Fibroblast of skin of right biceps (primary cell): ENCODE results near the gene ERN1.

Source experiments
- DNase-seq: peaks from one replicate; pipeline ENCODE4 v3.0.0-alpha.2; 2013

ERN1 gene

DNA sequence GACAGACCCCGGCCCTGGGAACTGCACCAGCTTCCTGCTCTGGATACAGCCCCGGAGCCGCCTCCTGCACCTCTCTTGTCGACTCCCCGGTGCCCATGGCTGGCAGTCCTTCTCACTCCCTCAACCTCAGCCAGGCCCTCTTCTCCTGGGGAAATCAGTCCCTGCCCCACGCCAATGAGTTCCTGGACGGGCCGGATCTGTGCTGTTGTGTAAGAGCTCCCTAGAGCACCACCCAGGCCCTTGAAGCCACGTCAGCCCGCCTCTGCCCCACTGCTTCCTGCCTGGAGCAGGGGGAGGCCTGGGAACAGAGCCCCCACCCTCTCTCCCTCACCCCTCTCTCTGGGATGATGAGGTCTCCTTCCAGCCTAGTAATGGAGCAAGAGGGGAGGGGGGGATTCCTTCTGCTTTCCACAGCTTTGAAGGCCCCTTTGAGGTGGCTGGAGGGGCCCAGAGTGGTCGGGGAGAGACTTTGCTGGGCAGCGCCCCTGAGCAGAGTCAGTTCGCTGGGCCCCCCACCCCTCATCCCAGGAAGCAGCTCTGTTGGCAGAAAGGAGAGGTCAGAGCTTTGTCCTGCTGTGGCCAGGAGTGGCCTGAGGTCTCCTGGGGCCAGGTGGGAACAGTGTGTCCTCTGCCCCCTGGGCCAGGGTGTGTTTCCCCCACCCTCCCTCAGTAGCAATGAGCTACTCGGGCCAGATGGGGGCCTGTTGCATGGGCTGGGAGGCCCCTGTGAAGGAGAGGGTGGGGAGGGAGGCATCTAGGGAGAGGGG lies 128.0 kb downstream of the ERN1 start:
- no peak for DNase-seq

DNA sequence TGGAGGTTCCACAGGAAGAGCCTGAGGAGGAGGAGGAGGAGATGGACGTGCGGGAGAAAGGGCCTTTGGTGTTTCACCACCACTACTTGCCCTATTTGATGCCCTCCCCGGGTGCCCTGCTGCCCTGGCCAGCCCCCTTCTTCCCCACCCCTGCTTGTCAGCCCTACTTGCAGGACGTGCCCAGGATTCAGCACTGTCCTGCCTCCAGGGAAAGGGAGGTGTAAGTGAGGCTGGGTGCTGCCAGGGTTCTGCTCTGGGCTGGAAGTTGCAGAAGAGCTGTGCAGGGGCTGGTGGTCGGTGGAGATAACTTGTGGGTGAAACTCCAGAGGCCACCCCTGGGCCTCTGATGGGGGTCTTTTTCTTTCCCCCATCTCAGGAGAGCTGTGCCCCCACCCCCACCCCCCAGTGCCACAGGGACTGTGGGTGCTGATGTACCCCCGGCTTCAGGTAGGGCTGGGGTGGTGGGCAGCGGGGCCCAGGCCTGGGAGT lies 128.8 kb downstream of the ERN1 start:
- no peak for DNase-seq

DNA sequence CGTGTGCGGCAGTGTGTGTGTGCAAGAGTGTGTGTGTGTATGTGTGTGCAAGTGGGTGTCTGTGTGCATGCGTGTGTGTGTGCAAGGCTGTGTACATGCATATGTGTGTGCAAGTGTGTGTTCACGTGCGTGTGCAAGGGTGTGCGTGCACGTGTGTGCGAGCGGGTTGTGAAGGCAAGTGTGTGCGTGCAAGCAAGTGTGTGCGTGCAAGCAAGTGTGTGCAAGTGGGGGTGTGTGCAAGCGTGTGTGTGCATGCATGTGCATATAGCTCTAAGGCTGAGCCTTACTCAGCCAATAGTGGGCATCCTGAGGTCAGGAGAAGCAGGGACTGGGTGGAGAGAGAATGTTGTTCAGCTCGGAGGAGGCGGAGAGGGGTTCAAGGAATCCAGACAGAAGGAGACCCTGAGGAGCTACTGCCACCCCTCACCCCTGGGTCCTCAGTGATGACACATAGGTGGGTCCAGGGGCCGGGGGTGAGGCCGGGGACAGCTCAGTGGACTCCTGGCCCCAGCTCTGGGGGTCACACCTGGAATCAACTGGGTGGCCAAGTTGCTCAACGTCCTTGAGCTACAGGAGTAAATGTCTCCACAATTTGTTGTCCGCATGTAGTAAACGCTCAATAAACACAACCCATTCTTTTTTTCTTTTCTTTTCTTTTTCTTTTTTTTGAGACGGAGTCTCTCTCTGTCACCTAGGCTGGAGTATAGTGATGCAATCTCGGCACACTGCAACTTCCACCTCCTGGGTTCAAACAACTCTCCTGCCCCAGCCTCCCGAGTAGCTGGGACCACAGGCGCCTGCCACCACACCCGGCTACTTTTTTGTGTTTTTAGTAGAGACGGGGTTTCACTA lies 130.0 kb downstream of the ERN1 start:
- no peak for DNase-seq

DNA sequence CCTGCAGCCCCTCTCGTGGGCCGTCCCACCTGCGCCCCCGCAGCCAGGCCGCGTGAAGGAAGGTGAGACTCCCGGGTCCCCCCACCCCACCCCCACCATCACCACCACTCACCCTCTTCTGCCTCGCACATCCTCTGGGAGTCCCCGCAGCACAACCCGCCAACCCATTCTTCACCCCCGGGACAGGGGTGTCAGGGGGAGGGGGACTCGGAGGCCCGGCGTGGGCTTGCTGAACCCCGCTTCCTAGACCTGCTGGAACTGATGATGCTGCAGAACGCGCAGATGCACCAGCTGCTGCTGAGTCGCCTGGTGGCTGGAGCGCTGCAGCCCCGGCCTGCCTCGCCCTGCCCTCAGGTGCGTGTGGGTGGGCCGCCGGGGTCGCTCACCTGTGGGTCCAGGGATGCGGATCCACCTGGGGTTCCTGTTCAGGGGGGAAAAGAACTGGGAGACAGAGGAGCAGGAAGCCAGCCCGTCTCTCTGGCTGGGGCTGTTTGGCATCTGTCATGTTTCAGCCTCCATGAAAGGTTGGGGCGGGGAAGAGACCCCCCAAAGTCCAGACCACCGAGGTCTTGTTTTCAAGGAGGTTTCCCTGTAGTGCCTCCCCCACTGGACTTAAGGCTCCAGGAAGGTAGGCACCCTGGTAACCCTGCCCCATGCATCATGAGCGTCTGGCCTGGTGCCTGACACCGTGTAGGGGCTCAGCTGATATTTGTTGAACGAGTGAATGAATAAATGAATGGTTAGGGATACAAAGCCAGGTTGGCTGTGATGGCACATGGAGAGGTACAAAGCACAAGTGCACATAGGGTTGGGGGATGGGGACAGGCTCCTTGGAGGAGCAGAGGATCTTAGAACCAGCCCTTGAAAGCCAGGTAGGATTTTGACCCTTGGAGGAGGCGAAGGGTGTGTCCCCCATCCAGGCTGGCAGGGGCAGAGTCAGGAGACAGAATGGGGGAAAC lies 130.9 kb downstream of the ERN1 start:
- no peak for DNase-seq

DNA sequence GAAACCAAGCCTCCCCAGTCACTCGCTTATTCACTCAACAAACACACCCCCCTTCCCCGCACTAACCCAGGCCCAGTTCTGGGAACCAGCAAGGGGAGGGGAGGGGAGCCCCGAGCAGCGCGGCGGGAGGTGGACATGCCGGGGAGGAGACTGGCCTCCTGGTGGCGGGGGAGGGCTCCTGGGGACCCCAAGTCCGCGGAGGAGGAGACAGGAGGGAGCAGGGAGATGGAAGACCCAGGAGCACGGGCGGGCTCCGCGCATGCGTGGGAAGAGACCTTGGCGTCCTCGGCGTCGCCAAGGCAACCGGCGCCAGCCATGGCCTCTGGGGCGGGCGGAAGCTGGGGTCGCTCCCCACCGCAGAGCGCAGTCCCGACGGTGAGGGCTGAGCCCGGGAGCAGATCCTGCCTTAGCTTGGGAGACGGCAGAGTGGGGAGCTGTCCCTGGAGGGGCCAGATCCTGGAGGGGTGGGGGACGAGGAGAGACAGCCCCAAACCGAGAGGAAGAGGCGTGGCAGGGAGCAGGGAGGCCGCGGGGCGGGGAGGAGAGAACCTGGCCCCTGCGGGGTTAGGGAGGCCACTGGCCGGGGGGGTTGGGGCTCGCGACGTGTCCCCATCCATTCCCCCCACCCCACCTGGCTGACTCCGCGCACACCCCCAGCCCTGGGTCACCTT lies 131.8 kb downstream of the ERN1 start, which contains the start of gene PRR29:
TSS of gene PRR29 (plus strand) at position 302 of the 671 bp plus-strand sequence. CDS start at position 316, 14 bp downstream.
- DNase-seq, result peak; percentile 54

DNA sequence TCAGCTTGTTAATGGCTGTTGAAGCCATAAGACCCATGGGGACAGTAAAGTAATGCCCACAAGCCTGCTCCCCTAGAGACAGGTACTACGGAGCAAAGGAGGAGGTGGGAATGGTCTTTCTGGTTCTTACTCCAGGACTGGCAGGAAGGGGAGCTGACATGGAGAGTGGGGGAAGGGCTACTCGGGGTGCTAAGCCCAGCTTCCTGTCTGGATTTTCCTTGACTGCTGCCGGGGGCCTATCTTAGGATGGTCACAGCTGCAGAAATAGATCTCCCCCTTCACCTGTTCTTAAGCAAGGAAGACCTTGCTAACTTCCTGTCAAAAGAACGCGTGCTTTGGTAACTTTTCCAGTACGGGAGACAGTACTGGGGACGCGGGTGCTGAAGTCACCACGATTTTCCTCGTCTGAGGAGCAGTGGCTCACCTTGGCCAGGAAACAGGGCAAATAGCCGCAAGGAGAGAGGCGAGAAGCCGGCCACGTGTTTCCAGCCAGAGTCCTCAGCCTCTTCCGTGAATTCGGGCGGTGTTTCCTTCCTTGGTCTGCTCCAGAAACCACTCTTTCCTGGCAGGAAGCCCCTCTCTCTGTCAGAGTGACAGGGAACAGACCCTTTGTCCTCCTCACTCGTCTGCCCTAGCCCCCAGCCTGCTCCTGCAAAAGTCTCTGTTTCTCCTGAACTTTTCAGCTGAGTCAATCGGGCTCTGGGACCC lies 132.4 kb downstream of the ERN1 start:
- no peak for DNase-seq

GRCh38 chr17:63996430-63997182 lies 133.3 kb downstream of the ERN1 start:
- DNase-seq, result no peak

DNA sequence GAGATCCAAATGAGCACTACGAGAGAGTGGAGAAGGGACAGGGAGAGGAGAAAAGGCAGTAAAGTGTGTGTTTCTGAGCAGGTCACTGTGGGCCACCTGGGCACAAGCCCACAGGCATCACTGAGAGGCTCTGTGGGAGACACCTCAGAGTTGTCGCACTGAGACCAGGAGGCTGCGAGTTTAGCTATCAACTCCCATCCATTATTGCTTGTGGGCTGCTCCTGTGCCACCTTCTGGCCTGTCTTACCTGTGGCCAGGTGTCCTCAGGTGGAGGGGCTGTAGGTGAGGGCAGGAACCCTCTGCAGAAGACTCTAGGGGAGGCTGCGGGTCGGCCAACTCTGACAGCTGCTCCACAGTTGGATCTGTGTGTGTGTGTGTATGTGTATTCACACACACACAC lies 134.3 kb downstream of the ERN1 start:
- DNase-seq, result no peak

- DNase-seq, result no peak
Observed at GRCh38 chr17:63993368-63993985, 136.5 kb downstream of the ERN1 start.

DNA sequence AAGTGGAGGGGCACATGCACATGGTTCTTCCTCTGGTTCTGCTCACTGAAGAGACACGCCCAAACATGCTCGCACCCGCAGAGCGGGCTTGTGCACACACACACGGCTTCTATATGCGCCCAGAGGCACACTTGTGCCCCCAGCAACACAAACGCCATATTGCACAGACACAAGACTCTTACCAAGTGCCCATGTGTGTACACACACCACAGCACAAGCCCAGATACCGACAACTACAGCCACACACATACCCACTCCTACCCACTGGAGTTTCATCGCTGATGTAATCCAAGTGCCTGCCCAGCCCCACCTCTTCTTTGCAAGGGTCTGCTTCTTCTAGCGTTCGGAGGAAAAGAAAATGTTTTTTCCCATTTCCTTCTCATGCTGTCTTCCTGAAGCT lies 138.3 kb downstream of the ERN1 start:
- no peak for DNase-seq

- no peak for DNase-seq
Observed at GRCh38 chr17:63989622-63990345, 140.2 kb downstream of the ERN1 start.
